ENCODE measurements around the gene KCNF1.

KCNF1 gene

DNA sequence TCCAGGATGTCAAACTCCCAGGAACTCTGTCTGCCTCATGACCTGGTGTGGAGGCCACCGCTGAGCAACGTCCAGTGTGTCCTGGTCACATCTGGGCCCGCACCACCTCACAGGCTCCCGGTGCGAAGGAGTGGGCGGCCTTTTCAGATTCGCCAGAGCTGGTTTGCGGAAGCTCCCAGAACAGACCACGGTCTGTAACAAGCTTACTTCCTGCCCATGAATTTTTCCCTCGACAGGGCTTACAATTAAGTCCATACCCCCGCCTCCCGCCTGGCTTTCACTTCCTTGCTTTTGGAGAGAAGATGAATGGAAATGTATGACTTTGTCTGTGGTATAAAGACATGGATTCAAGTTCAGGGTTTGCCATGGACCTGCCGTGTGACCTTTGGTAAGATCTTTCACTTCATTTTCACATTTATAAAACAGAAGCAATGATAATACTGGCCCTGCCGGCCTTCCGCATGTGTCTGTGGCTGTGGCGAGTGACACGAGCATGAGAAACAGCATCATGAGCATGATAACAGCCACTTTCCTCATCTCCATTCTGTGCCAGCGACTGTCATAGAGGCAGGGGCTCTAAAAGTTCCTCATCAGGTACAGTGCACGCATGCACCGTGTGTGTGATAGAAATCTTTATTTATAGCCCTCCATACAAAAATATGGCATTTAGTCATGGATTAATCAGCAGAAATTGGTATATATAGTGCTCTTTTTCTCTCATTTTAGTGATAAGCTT is 31.0 kb upstream of the KCNF1 start:
- TF ChIP-seq BACH2 (CRISPR knock-in tag; IDR thresholded peaks at IDR 0.05; ENCODE audit: borderline replicate concordance) (no peak), ARNTL (CRISPR knock-in tag; IDR thresholded peaks at IDR 0.05; ENCODE audit: borderline replicate concordance, low read depth) (no peak), TCF4 (CRISPR knock-in tag; IDR thresholded peaks at IDR 0.05; ENCODE audit: borderline replicate concordance) (no peak), ZNF565 (CRISPR knock-in tag; conservative IDR thresholded peaks at IDR 0.05; ENCODE audit: low read depth) (no peak), ZFP30 (CRISPR knock-in tag; IDR thresholded peaks at IDR 0.05) (no peak), ESRRG (CRISPR knock-in tag; IDR thresholded peaks at IDR 0.05) (no peak), TSHZ2 (CRISPR knock-in tag; IDR thresholded peaks at IDR 0.05) (no peak), SNAI2 (CRISPR knock-in tag; IDR thresholded peaks at IDR 0.05) (no peak), ISL1 (CRISPR knock-in tag; IDR thresholded peaks at IDR 0.05) (no peak), PATZ1 (CRISPR knock-in tag; IDR thresholded peaks at IDR 0.05; ENCODE audit: borderline replicate concordance) (no peak), GLIS3 (CRISPR knock-in tag; IDR thresholded peaks at IDR 0.05) (no peak), ZNF8 (CRISPR knock-in tag; IDR thresholded peaks at IDR 0.05) (no peak), OSR1 (CRISPR knock-in tag; IDR thresholded peaks at IDR 0.05) (no peak), CSDC2 (CRISPR knock-in tag; IDR thresholded peaks at IDR 0.05) (no peak), ZNF70 (CRISPR knock-in tag; IDR thresholded peaks at IDR 0.05) (no peak)
- ATAC-seq: no peak

GRCh38 chr2:10882568-10882967 is 29.2 kb upstream of the KCNF1 start:
- TF ChIP-seq ZFP30 (CRISPR knock-in tag; IDR thresholded peaks at IDR 0.05) (no peak), CREB5 (CRISPR knock-in tag; IDR thresholded peaks at IDR 0.05; ENCODE audit: low read depth) (no peak), CSDC2 (CRISPR knock-in tag; IDR thresholded peaks at IDR 0.05) (no peak), OSR1 (CRISPR knock-in tag; IDR thresholded peaks at IDR 0.05) (no peak), BACH2 (CRISPR knock-in tag; IDR thresholded peaks at IDR 0.05; ENCODE audit: borderline replicate concordance) (no peak), GLIS3 (CRISPR knock-in tag; IDR thresholded peaks at IDR 0.05) (no peak), POU6F1 (CRISPR knock-in tag; IDR thresholded peaks at IDR 0.05; ENCODE audit: borderline replicate concordance, low read depth) (no peak), ZNF8 (CRISPR knock-in tag; IDR thresholded peaks at IDR 0.05) (no peak), ZFP3 (CRISPR knock-in tag; IDR thresholded peaks at IDR 0.05) (no peak)
- ATAC-seq: no peak

- TF ChIP-seq POU6F1 (CRISPR knock-in tag; IDR thresholded peaks at IDR 0.05; ENCODE audit: borderline replicate concordance, low read depth) (no peak), ZNF8 (CRISPR knock-in tag; IDR thresholded peaks at IDR 0.05) (no peak), ZFP30 (CRISPR knock-in tag; IDR thresholded peaks at IDR 0.05) (no peak), TOX (CRISPR knock-in tag; IDR thresholded peaks at IDR 0.05; ENCODE audit: borderline replicate concordance) (no peak), OSR1 (CRISPR knock-in tag; IDR thresholded peaks at IDR 0.05) (no peak), SNAI2 (CRISPR knock-in tag; IDR thresholded peaks at IDR 0.05) (no peak), CSDC2 (CRISPR knock-in tag; IDR thresholded peaks at IDR 0.05) (no peak), RARB (CRISPR knock-in tag; IDR thresholded peaks at IDR 0.05) (no peak), ZNF70 (CRISPR knock-in tag; IDR thresholded peaks at IDR 0.05) (no peak), BACH2 (CRISPR knock-in tag; IDR thresholded peaks at IDR 0.05; ENCODE audit: borderline replicate concordance) (no peak), ZFP3 (CRISPR knock-in tag; IDR thresholded peaks at IDR 0.05) (no peak), TCF4 (CRISPR knock-in tag; IDR thresholded peaks at IDR 0.05; ENCODE audit: borderline replicate concordance) (no peak), ZC3H10 (CRISPR knock-in tag; IDR thresholded peaks at IDR 0.05) (no peak), ESRRG (CRISPR knock-in tag; IDR thresholded peaks at IDR 0.05) (no peak), GLIS3 (CRISPR knock-in tag; IDR thresholded peaks at IDR 0.05) (no peak), PATZ1 (CRISPR knock-in tag; IDR thresholded peaks at IDR 0.05; ENCODE audit: borderline replicate concordance) (no peak)
- TF ChIP-seq, protein P1, sequence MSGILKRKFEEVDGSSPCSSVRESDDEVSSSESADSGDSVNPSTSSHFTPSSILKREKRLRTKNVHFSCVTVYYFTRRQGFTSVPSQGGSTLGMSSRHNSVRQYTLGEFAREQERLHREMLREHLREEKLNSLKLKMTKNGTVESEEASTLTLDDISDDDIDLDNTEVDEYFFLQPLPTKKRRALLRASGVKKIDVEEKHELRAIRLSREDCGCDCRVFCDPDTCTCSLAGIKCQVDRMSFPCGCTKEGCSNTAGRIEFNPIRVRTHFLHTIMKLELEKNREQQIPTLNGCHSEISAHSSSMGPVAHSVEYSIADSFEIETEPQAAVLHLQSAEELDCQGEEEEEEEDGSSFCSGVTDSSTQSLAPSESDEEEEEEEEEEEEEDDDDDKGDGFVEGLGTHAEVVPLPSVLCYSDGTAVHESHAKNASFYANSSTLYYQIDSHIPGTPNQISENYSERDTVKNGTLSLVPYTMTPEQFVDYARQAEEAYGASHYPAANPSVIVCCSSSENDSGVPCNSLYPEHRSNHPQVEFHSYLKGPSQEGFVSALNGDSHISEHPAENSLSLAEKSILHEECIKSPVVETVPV (CRISPR knock-in tag; IDR thresholded peaks at IDR 0.05): no peak
- no peak for ATAC-seq
Observed at GRCh38 chr2:10883066-10883465, 28.7 kb upstream of the KCNF1 start.

Measured in SK-N-SH treated with all-trans-retinoic acid at 6 μM for 48 hours (cell line).